A673 (cell line): ENCODE measurements around the gene RAET1E. TPM values are rescaled to one million over a fixed set of nuclear protein-coding genes. Genes with fewer than 3 reads are reported as not detected.
A peak's percentile ranks its signal among the peaks of the same experiment; 100 is the strongest.

Experiments used
- BruUV-seq: library from RNA; stranded (reverse); fragments of 400-500 nt; replicated peaks from 2 replicates; lab custom pipeline; 2021; lab: Mats Ljungman, UMichigan
- CTCF ChIA-PET: fragments of 300-600 bp; sonication (Branson Sonifier 250); formaldehyde crosslinking; loops from one replicate; lab custom pipeline; 2022; ENCODE audit warnings: antibody characterized with exemption; lab: Charles Lee
- POLR2A ChIA-PET: fragments of 300-600 bp; sonication (Branson Sonifier 250); formaldehyde crosslinking; loops from one replicate; lab custom pipeline; 2022; ENCODE audit warnings: antibody characterized with exemption; ENCODE audit not compliant: low non-redundant PET; lab: Charles Lee
- DNase-seq: peaks from one replicate; pipeline ENCODE4 v3.0.0-alpha.2; 2015; ENCODE audit warnings: low spot score
- H3K27ac ChIP-seq: fragments of 200-600 bp; sonication (generic); 2 replicates; pipeline ENCODE4 v1.5.1; 2016; ENCODE audit warnings: mixed run types, low read depth, mild to moderate bottlenecking, mixed read lengths, antibody characterized with exemption, low read length; ENCODE audit not compliant: poor library complexity, severe bottlenecking
- H3K27me3 ChIP-seq: fragments of 200-600 bp; sonication (generic); replicated peaks from 2 replicates; pipeline ENCODE4 v1.6.1; 2017; ENCODE audit warnings: mixed run types, low read depth, mild to moderate bottlenecking, mixed read lengths, antibody characterized with exemption, low read length; ENCODE audit not compliant: insufficient read depth, poor library complexity
- H3K36me3 ChIP-seq: fragments of 200-600 bp; sonication (generic); 2 replicates; pipeline ENCODE4 v1.6.1; 2016; ENCODE audit warnings: mixed run types, mild to moderate bottlenecking, mixed read lengths, antibody characterized with exemption, low read length; ENCODE audit not compliant: insufficient read depth, poor library complexity, severe bottlenecking
- H3K4me1 ChIP-seq: fragments of 200-600 bp; sonication (generic); 2 replicates; pipeline ENCODE4 v1.6.1; 2017; ENCODE audit warnings: mixed run types, mild to moderate bottlenecking, mixed read lengths, antibody characterized with exemption, low read length; ENCODE audit not compliant: insufficient read depth, poor library complexity, severe bottlenecking
- H3K4me3 ChIP-seq: fragments of 200-600 bp; sonication (generic); 2 replicates; pipeline ENCODE4 v1.5.1; 2016; ENCODE audit warnings: low read depth, mixed run types, mild to moderate bottlenecking, mixed read lengths, low read length; ENCODE audit not compliant: poor library complexity, severe bottlenecking
- H3K9me3 ChIP-seq: fragments of 200-600 bp; sonication (generic); 2 replicates; pipeline ENCODE4 v1.6.1; 2016; ENCODE audit warnings: mixed run types, low read depth, mild to moderate bottlenecking, mixed read lengths, antibody characterized with exemption, low read length; ENCODE audit not compliant: poor library complexity, severe bottlenecking
- CTCF ChIP-seq: fragments of 300-800, 200-600 bp; sonication (generic); conservative IDR thresholded peaks from 2 replicates; pipeline ENCODE4 v1.5.1; 2017; ENCODE audit warnings: low read depth, mild to moderate bottlenecking, antibody characterized with exemption, low read length, moderate library complexity, mixed read lengths
- EZH2 ChIP-seq: fragments of 200-600 bp; sonication (generic); IDR thresholded peaks from 2 replicates; pipeline ENCODE4 v1.6.1; 2017; ENCODE audit warnings: borderline replicate concordance, low read depth, mild to moderate bottlenecking, mixed read lengths, antibody characterized with exemption, low read length; ENCODE audit not compliant: poor library complexity, severe bottlenecking
- intact Hi-C: fragments of 100-400 bp; cut with micrococcal nuclease; formaldehyde crosslinking; loops from one replicate; pipeline ENCODE4 v1.10.0; 2022; ENCODE audit not compliant: unreplicated experiment
- total RNA-seq: library from RNA; stranded (reverse); gene quantifications from 2 replicates; pipeline ENCODE4 v1.2.3, GENCODE V29; 2021

Gene RAET1E
- total RNA-seq, 1 experiment from 2014 or later, result 3.2 TPM

- no peaks in the 10 kb centered on the region for H3K27me3 ChIP-seq
- peak overlapping the region; percentile 92 for H3K4me3 ChIP-seq
- no TSS peak for BruUV-seq
- ChIA-PET POLR2A (interaction anchor here (0.6 kb wide), 1 partner anchor 120 kb away, joined by 7 read pairs; no protein-coding TSS in a partner anchor), CTCF (no interaction called here)
- peaks cover 14% of the 10 kb centered on the region for H3K4me1 ChIP-seq
- H3K27ac ChIP-seq, result peak overlapping the region; percentile 82
- no peaks in the 10 kb centered on the region for H3K9me3 ChIP-seq
- DNase-seq, result peak; percentile 85
- intact Hi-C loops, result loop anchor here (2.0 to 10.0 kb wide), 3 partner anchors 30 to 300 kb away; partner anchors contain the start of genes GINM1 and LATS1
- no peaks in the 10 kb centered on the region for H3K36me3 ChIP-seq
- peak; percentile 76 for TF ChIP-seq CTCF
- TF ChIP-seq EZH2, result no peak
Observed at GRCh38 chr6:149864578-149865535, 33.1 kb downstream of the RAET1E start.

GRCh38 chr6:149863698-149864577 is 34.0 kb downstream of the RAET1E start, which contains the start of gene LRP11:
LRP11 (minus strand) TSS chr6:149864359; CDS start chr6:149864020, 339 bp downstream.
- DNase-seq, result peak; percentile 88
- no TSS peak for BruUV-seq
- intact Hi-C loops, result loop anchor here (2.0 to 10.0 kb wide), 3 partner anchors 29 to 299 kb away; partner anchors contain the start of genes GINM1 and LATS1
- ChIA-PET POLR2A (interaction anchor here (0.6 kb wide), 1 partner anchor 119 kb away, joined by 7 read pairs; no protein-coding TSS in a partner anchor), CTCF (no interaction called here)
- peak within 1 kb of the TSS; percentile 92 for H3K4me3 ChIP-seq
- no peaks in the 10 kb centered on the region for H3K9me3 ChIP-seq
- TF ChIP-seq CTCF, result no peak
- no peak for TF ChIP-seq EZH2
- peak within 1 kb of the TSS; percentile 82 for H3K27ac ChIP-seq
- no peaks in the 10 kb centered on the region for H3K36me3 ChIP-seq
- H3K4me1 ChIP-seq, result peaks cover 19% of the 10 kb centered on the region
- no peaks in the 10 kb centered on the region for H3K27me3 ChIP-seq
